IMR-90 (cell line): Measurements from ENCODE around the gene HUS1B. TPM values are rescaled to one million over a fixed set of nuclear protein-coding genes. Genes with fewer than 3 reads are reported as not detected.

Source experiments
- ATAC-seq: fragments of 200-7000 bp; cut with Tn5 transposase; 2 replicates; pipeline ENCODE4 v1.9.1; 2020; ENCODE audit warnings: low read depth, mild to moderate bottlenecking, moderate library complexity
- BruUV-seq: library from RNA; stranded (reverse); fragments of 400-500 nt; replicated peaks from 2 replicates; lab custom pipeline; 2021; lab: Mats Ljungman, UMichigan
- CTCF ChIA-PET: fragments of 300-600 bp; formaldehyde crosslinking; extraction: SDS; loops from one replicate; lab custom pipeline; 2021; ENCODE audit warnings: antibody characterized with exemption; lab: Yijun Ruan, JAX
- POLR2A ChIA-PET: fragments of 300-600 bp; sonication (Branson Sonifier 250); formaldehyde crosslinking; loops from one replicate; lab custom pipeline; 2022; ENCODE audit warnings: antibody characterized with exemption; ENCODE audit not compliant: unreplicated experiment; lab: Charles Lee
- DNase-seq: peaks from one replicate; pipeline ENCODE4 v3.0.0; 2013
- H2AFZ ChIP-seq: replicated peaks from 2 replicates; pipeline ENCODE3; 2013; ENCODE audit warnings: low read length, mild to moderate bottlenecking; ENCODE audit not compliant: poor library complexity
- H2AK5ac ChIP-seq: 2 replicates; pipeline ENCODE4 v1.6.1; 2013; ENCODE audit warnings: low read depth, low read length, inconsistent platforms
- H2AK9ac ChIP-seq: replicated peaks from 2 replicates; pipeline ENCODE3; 2013; ENCODE audit warnings: mild to moderate bottlenecking, low read depth, low read length, moderate library complexity; ENCODE audit not compliant: poor library complexity
- H2BK120ac ChIP-seq: 2 replicates; pipeline ENCODE4 v1.6.1; 2013; ENCODE audit warnings: low read depth, low read length, inconsistent platforms
- H2BK15ac ChIP-seq: 3 replicates; pipeline ENCODE4 v1.6.1; 2013; ENCODE audit warnings: low read depth, low read length, inconsistent platforms
- H2BK20ac ChIP-seq: 2 replicates; pipeline ENCODE4 v1.6.1; 2013; ENCODE audit warnings: low read depth, mild to moderate bottlenecking, inconsistent platforms, low read length, moderate library complexity
- H2BK5ac ChIP-seq: 2 replicates; pipeline ENCODE4 v1.6.1; 2013; ENCODE audit warnings: mild to moderate bottlenecking, low read depth, low read length, inconsistent platforms; ENCODE audit not compliant: poor library complexity, severe bottlenecking
- H3K14ac ChIP-seq: replicated peaks from 2 replicates; pipeline ENCODE4 v1.6.1; 2013; ENCODE audit warnings: low read depth, low read length, inconsistent platforms
- H3K18ac ChIP-seq: 2 replicates; pipeline ENCODE4 v1.6.1; 2013; ENCODE audit warnings: low read depth, low read length, control low read depth
- H3K23ac ChIP-seq: 2 replicates; pipeline ENCODE4 v1.6.1; 2013; ENCODE audit warnings: low read depth, low read length, inconsistent platforms
- H3K27ac ChIP-seq: 2 replicates; pipeline ENCODE4 v1.5.1; 2013; ENCODE audit warnings: mild to moderate bottlenecking, control low read depth, low read length; ENCODE audit not compliant: insufficient read depth
- H3K27me3 ChIP-seq: 2 replicates; pipeline ENCODE4 v1.6.1; 2013; ENCODE audit warnings: low read length; ENCODE audit not compliant: control insufficient read depth, insufficient read depth
- H3K36me3 ChIP-seq: 2 replicates; pipeline ENCODE4 v1.6.1; 2013; ENCODE audit warnings: low read length, mixed read lengths; ENCODE audit not compliant: control insufficient read depth, insufficient read depth
- H3K4ac ChIP-seq: 2 replicates; pipeline ENCODE4 v1.6.1; 2013; ENCODE audit warnings: low read depth, low read length, inconsistent platforms
- H3K4me1 ChIP-seq: 2 replicates; pipeline ENCODE4 v1.6.1; 2013; ENCODE audit warnings: low read length, mixed read lengths; ENCODE audit not compliant: control insufficient read depth, insufficient read depth
- H3K4me2 ChIP-seq: 2 replicates; pipeline ENCODE4 v1.6.1; 2013; ENCODE audit warnings: low read depth, mild to moderate bottlenecking, control low read depth, low read length, moderate library complexity
- H3K4me3 ChIP-seq: 2 replicates; pipeline ENCODE4 v1.5.1; 2013; ENCODE audit warnings: low read depth, mild to moderate bottlenecking, control low read depth, low read length, moderate library complexity; ENCODE audit not compliant: insufficient read depth
- H3K56ac ChIP-seq: 2 replicates; pipeline ENCODE4 v1.6.1; 2013; ENCODE audit warnings: low read length, inconsistent platforms; ENCODE audit not compliant: insufficient read depth; ENCODE audit errors: extremely low read depth
- H3K79me1 ChIP-seq, 2 experiments: 2 replicates each; pipeline ENCODE4 v1.6.1; 2013; ENCODE audit warnings: low read length in 2 of 2, inconsistent platforms in 1 of 2, low read depth in 1 of 2
- H3K9ac ChIP-seq: 2 replicates; pipeline ENCODE4 v1.6.1; 2013; ENCODE audit warnings: low read depth, low read length, control low read depth
- H3K9me1 ChIP-seq: 2 replicates; pipeline ENCODE4 v1.6.1; 2013; ENCODE audit warnings: low read length, inconsistent platforms; ENCODE audit not compliant: insufficient read depth
- H3K9me3 ChIP-seq: 2 replicates; pipeline ENCODE4 v1.6.1; 2013; ENCODE audit warnings: low read length; ENCODE audit not compliant: control insufficient read depth, insufficient read depth
- H4K20me1 ChIP-seq: 2 replicates; pipeline ENCODE4 v1.6.1; 2013; ENCODE audit warnings: low read length, inconsistent platforms; ENCODE audit not compliant: insufficient read depth
- H4K5ac ChIP-seq: 2 replicates; pipeline ENCODE4 v1.6.1; 2013; ENCODE audit warnings: mild to moderate bottlenecking, low read depth, low read length, control low read depth
- H4K8ac ChIP-seq, 2 experiments: 2 replicates each; pipeline ENCODE4 v1.6.1; 2013; ENCODE audit warnings: low read depth in 2 of 2, low read length in 2 of 2, control low read depth in 1 of 2, inconsistent platforms in 1 of 2
- H4K91ac ChIP-seq: 2 replicates; pipeline ENCODE4 v1.6.1; 2013; ENCODE audit warnings: low read depth, low read length, inconsistent platforms; ENCODE audit not compliant: insufficient read depth
- BHLHE40 ChIP-seq: fragments of 150-350 bp; IDR thresholded peaks from 2 replicates; pipeline ENCODE4 v1.6.1; 2016; ENCODE audit warnings: mild to moderate bottlenecking, low read depth, low read length
- CEBPB ChIP-seq: IDR thresholded peaks from 2 replicates; pipeline ENCODE4 v1.6.1; 2012; ENCODE audit warnings: low read depth, low read length, improper control_type of control experiment
- ELK1 ChIP-seq: fragments of 150-350 bp; IDR thresholded peaks from 2 replicates; pipeline ENCODE4 v1.6.1; 2016; ENCODE audit warnings: low read depth, mild to moderate bottlenecking, low read length, moderate library complexity, borderline replicate concordance
- FOS ChIP-seq: fragments of 150-350 bp; IDR thresholded peaks from 2 replicates; pipeline ENCODE4 v1.6.1; 2016; ENCODE audit warnings: low read depth, low read length
- MAFK ChIP-seq: IDR thresholded peaks from 2 replicates; pipeline ENCODE4 v1.6.1; 2012; ENCODE audit warnings: low read depth, low read length, improper control_type of control experiment
- MAZ ChIP-seq: IDR thresholded peaks from 2 replicates; pipeline ENCODE4 v1.6.1; 2012; ENCODE audit warnings: low read depth, mild to moderate bottlenecking, low read length, improper control_type of control experiment, moderate library complexity, borderline replicate concordance
- MXI1 ChIP-seq: IDR thresholded peaks from 2 replicates; pipeline ENCODE4 v1.6.1; 2012; ENCODE audit warnings: low read depth, mild to moderate bottlenecking, low read length, moderate library complexity, borderline replicate concordance
- RFX5 ChIP-seq: IDR thresholded peaks from 2 replicates; pipeline ENCODE4 v1.8.0; 2012; ENCODE audit warnings: low read depth, mild to moderate bottlenecking, low read length, moderate library complexity
- WGBS, 2 experiments: methylation state at CpG; one replicate each; pipeline versions ENCODE4 v1.1.5 to v1.1.7; 2013; ENCODE audit warnings: missing lambda C conversion rate in 2 of 2; ENCODE audit not compliant: insufficient read length in 1 of 2; ENCODE audit errors: extremely low coverage in 2 of 2; 5-methylcytosine and 5-hydroxymethylcytosine counted together
- dilution Hi-C: fragments of 300-500 bp; cut with HindIII; formaldehyde crosslinking; loops from one replicate; pipeline ENCODE4 v1.14.3; 2018; ENCODE audit warnings: low sequenced_read_pairs; ENCODE audit not compliant: unreplicated experiment
- in situ Hi-C: fragments of 300-500 bp; cut with MboI; formaldehyde crosslinking; loops from 3 replicates; pipeline ENCODE4 v1.14.3; 2019; ENCODE audit warnings: low sequenced_read_pairs, inconsistent platforms, mixed read lengths
- intact Hi-C: fragments of 100-400 bp; cut with micrococcal nuclease; formaldehyde crosslinking; loops from 2 replicates; pipeline ENCODE4 v1.10.0; 2022
- polyA plus RNA-seq, 3 experiments: library from polyadenylated mRNA; depleted of rRNA; stranded (reverse); fragments of >200 nt; gene quantifications; 2 replicates each; pipeline ENCODE4 v1.2.3, GENCODE V29; 2012; ENCODE audit warnings: low replicate concordance in 1 of 3
- total RNA-seq: library from RNA; depleted of rRNA; stranded (reverse); fragments of >200 nt; gene quantifications from 2 replicates; pipeline ENCODE4 v1.2.3, GENCODE V29; 2012

Gene HUS1B
- total and polyA plus RNA-seq, 2 of the 4 experiments (the other 2 are of a cell fraction): 0.36 to 0.39 TPM

DNA sequence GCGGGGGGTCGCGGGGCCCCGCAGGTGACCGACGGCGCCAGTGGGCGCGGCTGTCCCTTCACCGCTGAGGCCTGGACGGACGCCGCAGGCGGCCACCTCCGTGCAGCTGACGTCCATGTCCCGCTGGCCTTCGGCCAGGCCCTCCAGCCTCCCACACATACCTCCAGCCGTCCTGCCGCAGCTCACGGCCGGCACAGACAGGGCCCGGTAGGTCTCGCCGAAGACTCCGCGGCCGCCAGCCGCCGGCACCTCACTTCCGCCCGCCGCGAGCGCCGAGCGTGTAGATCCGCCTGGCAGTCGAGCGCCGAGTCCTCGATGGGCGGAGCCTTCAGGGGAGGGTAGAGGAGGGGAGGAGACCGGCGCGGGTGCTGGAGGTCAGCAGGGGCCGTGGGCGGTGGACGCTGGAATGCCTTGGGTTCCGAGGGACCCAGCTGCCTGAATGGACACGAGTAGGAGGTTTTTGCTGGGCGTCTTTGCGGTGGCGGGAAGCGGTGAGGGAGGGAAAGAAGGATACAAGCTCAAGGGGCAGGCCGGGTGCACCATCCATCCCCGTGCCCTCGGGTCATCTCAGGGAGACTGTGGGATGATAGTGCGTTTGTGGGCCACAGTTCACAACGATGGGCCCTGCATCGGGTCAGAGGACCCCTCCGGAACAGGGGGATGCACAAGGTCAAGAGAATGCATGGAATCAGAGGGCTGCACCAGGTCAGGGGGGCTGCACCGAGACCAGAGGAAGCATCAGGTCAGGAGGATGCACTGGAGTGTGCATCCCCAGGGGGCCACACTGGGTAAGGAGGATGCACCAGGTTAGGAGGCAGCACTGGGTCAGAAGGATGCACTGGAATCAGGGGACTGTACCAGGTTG lies 36.2 kb upstream of the HUS1B start, which contains the start of gene EXOC2:
TSS of gene EXOC2 (minus strand) at position 282 of the 865 bp plus-strand sequence. CDS start 55,321 bp downstream, outside the sequence.
- Histone ChIP-seq H3K4ac (peak within 1 kb of the TSS; percentile 89), H3K79me1 (peaks cover 29 to 47% of the 10 kb centered on the region in 2 experiments), H3K4me2 (peak within 1 kb of the TSS; percentile 91), H4K20me1 (peaks cover 3% of the 10 kb centered on the region; the same call in 1 of the 2 replicates), H3K14ac (peak within 1 kb of the TSS; percentile 94), H3K23ac (peak within 1 kb of the TSS; percentile 79), H3K9me3 (no peaks in the 10 kb centered on the region), H3K9ac (peak within 1 kb of the TSS; percentile 74), H2BK5ac (peak within 1 kb of the TSS; percentile 71), H3K27ac (peak within 1 kb of the TSS; percentile 74), H3K4me1 (no peaks in the 10 kb centered on the region), H3K56ac (no peak within 1 kb of the TSS), H3K9me1 (peaks cover 3% of the 10 kb centered on the region), H2AK5ac (peak within 1 kb of the TSS; percentile 68; the same call in 1 of the 2 replicates), H3K27me3 (no peaks in the 10 kb centered on the region), H3K18ac (peak within 1 kb of the TSS; percentile 54; the same call in 1 of the 2 replicates), H3K4me3 (peak within 1 kb of the TSS; percentile 88), H4K91ac (peak within 1 kb of the TSS; percentile 85), H2BK120ac (peak within 1 kb of the TSS; percentile 82; the same call in 1 of the 2 replicates), H2BK20ac (no peak within 1 kb of the TSS), H2BK15ac (no peak within 1 kb of the TSS), H3K36me3 (peaks cover 4% of the 10 kb centered on the region; the same call in 1 of the 2 replicates), H4K5ac (peak within 1 kb of the TSS; percentile 72), H2AK9ac (peak within 1 kb of the TSS; percentile 92), H4K8ac (peak within 1 kb of the TSS; percentile 89 to 99), H2AFZ (peak within 1 kb of the TSS; percentile 98)
- BruUV-seq: no TSS peak
- CTCF ChIA-PET: interaction anchor here (0.6 kb wide), 1 partner anchor 51 kb away, joined by 3 read pairs; no protein-coding TSS in a partner anchor
- POLR2A ChIA-PET: interaction anchor here (0.5 to 0.7 kb wide), 2 partner anchors 9 to 704 kb away, joined by 5 to 6 read pairs; no protein-coding TSS in a partner anchor
- dilution Hi-C loops (no loop called here), in situ Hi-C loops (no loop called here), intact Hi-C loops (no loop called here)
- WGBS, 2 experiments: 0% methylated on average over 20 of the region's 63 CpGs; no CpG with 5 or more reads in 1 of the 2 experiments
- peak; percentile 74 for DNase-seq
- ATAC-seq: peak; percentile 97
- TF ChIP-seq ELK1 (peak; percentile 77; the same call in 1 of the 2 replicates), MAFK (no peak), FOS (no peak), CEBPB (no peak), BHLHE40 (0 out of 2 replicates have a peak, but pooled peaks have one; percentile 43), RFX5 (no peak), MAZ (peak; percentile 99), MXI1 (peak; percentile 73; the same call in 1 of the 2 replicates)
